ENCODE results near the gene KRTAP10-8. TPM values are rescaled to one million over a fixed set of nuclear protein-coding genes. Genes with fewer than 3 reads are reported as not detected.
A peak's percentile ranks its signal among the peaks of the same experiment; 100 is the strongest.
"Not testable (repeated sequence)": the region's sequence is repeated elsewhere in the genome, so short reads cannot be mapped to it uniquely, and the experiment has no call there.

KRTAP10-8 gene
- total RNA-seq, 6 experiments from 2014 or later: not detected

GRCh38 chr21:44637018-44637850, 25.4 kb downstream of the KRTAP10-8 start, which contains the start of gene KRTAP10-10:
KRTAP10-10 (plus strand) TSS chr21:44637356; CDS start chr21:44637418, 62 bp downstream.
- WGBS (ENCODE audit: insufficient coverage, low coverage, low lambda C conversion rate, missing lambda C conversion rate): 57% methylated on average over 9 of the region's 21 CpGs
- H3K27me3 ChIP-seq: no peaks in the 10 kb centered on the region
- TF ChIP-seq, protein P1, sequence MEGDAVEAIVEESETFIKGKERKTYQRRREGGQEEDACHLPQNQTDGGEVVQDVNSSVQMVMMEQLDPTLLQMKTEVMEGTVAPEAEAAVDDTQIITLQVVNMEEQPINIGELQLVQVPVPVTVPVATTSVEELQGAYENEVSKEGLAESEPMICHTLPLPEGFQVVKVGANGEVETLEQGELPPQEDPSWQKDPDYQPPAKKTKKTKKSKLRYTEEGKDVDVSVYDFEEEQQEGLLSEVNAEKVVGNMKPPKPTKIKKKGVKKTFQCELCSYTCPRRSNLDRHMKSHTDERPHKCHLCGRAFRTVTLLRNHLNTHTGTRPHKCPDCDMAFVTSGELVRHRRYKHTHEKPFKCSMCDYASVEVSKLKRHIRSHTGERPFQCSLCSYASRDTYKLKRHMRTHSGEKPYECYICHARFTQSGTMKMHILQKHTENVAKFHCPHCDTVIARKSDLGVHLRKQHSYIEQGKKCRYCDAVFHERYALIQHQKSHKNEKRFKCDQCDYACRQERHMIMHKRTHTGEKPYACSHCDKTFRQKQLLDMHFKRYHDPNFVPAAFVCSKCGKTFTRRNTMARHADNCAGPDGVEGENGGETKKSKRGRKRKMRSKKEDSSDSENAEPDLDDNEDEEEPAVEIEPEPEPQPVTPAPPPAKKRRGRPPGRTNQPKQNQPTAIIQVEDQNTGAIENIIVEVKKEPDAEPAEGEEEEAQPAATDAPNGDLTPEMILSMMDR (IDR thresholded peaks at IDR 0.05): no peak
- no peak for TF ChIP-seq POLR2A (IDR thresholded peaks at IDR 0.05)

DNA sequence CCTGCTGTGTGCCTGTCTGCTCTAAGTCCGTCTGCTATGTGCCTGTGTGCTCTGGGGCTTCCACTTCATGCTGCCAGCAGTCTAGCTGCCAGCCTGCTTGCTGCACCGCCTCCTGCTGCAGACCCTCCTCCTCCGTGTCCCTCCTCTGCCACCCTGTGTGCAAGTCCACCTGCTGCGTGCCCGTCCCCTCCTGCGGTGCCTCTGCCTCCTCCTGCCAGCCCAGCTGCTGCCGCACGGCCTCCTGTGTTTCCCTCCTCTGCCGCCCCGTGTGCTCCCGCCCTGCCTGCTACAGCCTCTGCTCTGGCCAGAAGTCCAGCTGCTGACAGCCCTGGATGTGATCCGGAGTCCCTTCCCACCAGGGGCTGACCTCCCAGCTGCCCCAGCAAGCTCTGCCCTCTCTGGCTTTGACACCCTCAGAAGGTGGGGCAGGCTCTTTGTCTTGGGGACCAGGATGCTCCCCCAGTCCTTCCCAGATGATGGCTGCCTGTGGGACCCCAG, 26.0 kb downstream of the KRTAP10-8 start:
- H3K36me3 ChIP-seq; H3K27me3 ChIP-seq; ATAC-seq; DNase-seq; intact Hi-C loops (cut with DNase I); H3K4me1 ChIP-seq; H3K9me3 ChIP-seq; H3K27ac ChIP-seq; H3K4me3 ChIP-seq: not testable (repeated sequence)
- WGBS (ENCODE audit: insufficient coverage, low coverage, low lambda C conversion rate, missing lambda C conversion rate): 33% methylated on average over 9 of the region's 12 CpGs

More at GRCh38 chr21:44637018-44637850, 25.4 kb downstream of the KRTAP10-8 start, which contains the start of gene KRTAP10-10:
- Histone ChIP-seq H3K27ac (no peak within 1 kb of the TSS), H3K4me3 (no peak within 1 kb of the TSS), H3K36me3 (no peaks in the 10 kb centered on the region), H3K4me1 (no peaks in the 10 kb centered on the region), H3K9me3 (peaks cover 0 to 4% (median 0%) of the 10 kb centered on the region in 4 donors)
- no peak for DNase-seq
- intact Hi-C loops (cut with DNase I): no loop called here
- peak in 1 of 4 donors; percentile 18 for ATAC-seq

DNA sequence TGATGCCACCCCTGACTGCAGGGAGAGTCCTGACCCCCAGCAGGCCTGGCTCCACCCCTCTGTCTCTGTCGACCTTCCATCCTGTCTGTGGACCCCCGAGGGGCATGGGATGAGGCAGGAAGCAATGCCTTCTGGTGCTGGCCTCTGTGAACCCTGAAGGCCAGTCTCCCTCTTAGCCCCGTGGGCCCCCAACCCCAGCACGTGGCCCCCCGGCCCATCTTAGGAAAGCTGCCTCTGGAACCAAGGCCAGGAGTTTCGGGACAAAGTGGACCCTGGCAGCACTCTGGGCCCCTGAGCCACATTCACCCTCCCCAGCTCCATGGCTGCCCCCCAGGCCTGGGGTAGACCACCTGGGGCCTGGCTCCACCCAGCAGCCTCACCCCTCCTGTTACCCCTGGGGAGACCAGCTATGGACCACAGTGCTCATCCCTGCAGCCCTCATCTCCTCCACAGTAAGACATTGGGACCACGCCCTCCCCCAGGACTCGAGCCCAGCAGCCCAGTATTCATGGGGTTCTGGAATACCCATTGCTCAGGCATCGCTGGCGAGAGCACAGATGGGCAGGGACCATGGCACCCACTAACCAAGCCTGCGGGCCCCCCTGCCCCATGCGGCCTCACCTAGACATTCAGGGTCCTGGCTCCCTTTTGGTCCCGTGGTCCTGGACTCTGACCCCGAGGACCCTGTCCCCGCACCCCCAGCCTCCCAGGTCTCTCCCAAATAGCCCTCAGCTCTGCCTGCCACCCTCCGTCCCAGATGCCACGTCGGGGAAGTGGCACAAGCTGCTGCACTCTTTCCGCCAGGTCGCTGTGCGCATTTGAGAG, 26.8 kb downstream of the KRTAP10-8 start:
- intact Hi-C loops (cut with DNase I); H3K36me3 ChIP-seq; H3K4me1 ChIP-seq; DNase-seq; H3K9me3 ChIP-seq; H3K27ac ChIP-seq; H3K4me3 ChIP-seq; H3K27me3 ChIP-seq: not testable (repeated sequence)
- 65% methylated on average over 9 of the region's 21 CpGs for WGBS (ENCODE audit: insufficient coverage, low coverage, low lambda C conversion rate, missing lambda C conversion rate)
- peak in 1 of 4 donors; percentile 10 for ATAC-seq

- no peak overlapping the region for H3K27ac ChIP-seq
- DNase-seq (no peak), ATAC-seq (no peak)
- WGBS (ENCODE audit: insufficient coverage, low coverage, low lambda C conversion rate, missing lambda C conversion rate): 60% methylated on average over 1 of the region's 12 CpGs
- peaks cover 0 to under 1% (median 0%) of the 10 kb centered on the region in 4 donors for H3K9me3 ChIP-seq
- TF ChIP-seq, protein P1 (IDR thresholded peaks at IDR 0.05): no peak
- TF ChIP-seq POLR2A (IDR thresholded peaks at IDR 0.05): no peak
- no peak overlapping the region for H3K4me3 ChIP-seq
- no peaks in the 10 kb centered on the region for H3K36me3 ChIP-seq
- intact Hi-C loops (cut with DNase I): no loop called here
- no peaks in the 10 kb centered on the region for H3K27me3 ChIP-seq
- H3K4me1 ChIP-seq: no peaks in the 10 kb centered on the region
Observed at GRCh38 chr21:44639331-44639655, 27.4 kb downstream of the KRTAP10-8 start.

- Histone ChIP-seq H3K4me1 (no peaks in the 10 kb centered on the region), H3K27ac (no peak overlapping the region), H3K4me3 (no peak overlapping the region), H3K9me3 (peaks cover 0 to 5% (median 2%) of the 10 kb centered on the region in 4 donors), H3K27me3 (no peaks in the 10 kb centered on the region), H3K36me3 (no peaks in the 10 kb centered on the region)
- TF ChIP-seq, protein P1 (IDR thresholded peaks at IDR 0.05): no peak
- TF ChIP-seq POLR2A (IDR thresholded peaks at IDR 0.05): no peak
- no peak for ATAC-seq
- intact Hi-C loops (cut with DNase I): no loop called here
- no peak for DNase-seq
- 57% methylated on average over 2 of the region's 5 CpGs for WGBS (ENCODE audit: insufficient coverage, low coverage, low lambda C conversion rate, missing lambda C conversion rate)
Observed at GRCh38 chr21:44640761-44641160, 28.9 kb downstream of the KRTAP10-8 start.
